ENCODE measurements around the gene MRLN. TPM values are rescaled to one million over a fixed set of nuclear protein-coding genes. Genes with fewer than 3 reads are reported as not detected.

MRLN gene
- total and polyA plus RNA-seq, 4 donors: 0.35 to 0.98 (median 0.75) TPM; not detected in 1

DNA sequence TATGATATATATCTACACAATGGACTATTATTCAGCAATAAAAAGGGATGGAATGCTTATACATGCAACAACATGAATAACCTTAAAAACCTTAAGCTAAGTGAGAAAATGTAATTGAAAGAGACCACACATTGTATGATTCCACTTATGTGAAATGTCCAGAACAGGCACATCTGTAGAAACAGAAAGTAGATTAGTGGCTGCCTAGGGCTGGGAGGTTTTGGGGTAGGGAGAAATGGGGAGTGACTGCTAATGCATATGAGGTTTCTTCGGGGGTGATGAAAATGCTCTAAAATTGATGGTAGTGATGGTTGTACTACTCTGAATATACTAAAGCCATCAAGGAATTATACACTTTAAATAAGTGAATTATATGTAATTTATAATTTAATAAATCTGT lies 58.3 kb downstream of the MRLN start:
- H3K27ac ChIP-seq (ENCODE audit: low read depth in 1 of 2, low read length in 1 of 2): no peak overlapping the region
- TF ChIP-seq, protein P1, sequence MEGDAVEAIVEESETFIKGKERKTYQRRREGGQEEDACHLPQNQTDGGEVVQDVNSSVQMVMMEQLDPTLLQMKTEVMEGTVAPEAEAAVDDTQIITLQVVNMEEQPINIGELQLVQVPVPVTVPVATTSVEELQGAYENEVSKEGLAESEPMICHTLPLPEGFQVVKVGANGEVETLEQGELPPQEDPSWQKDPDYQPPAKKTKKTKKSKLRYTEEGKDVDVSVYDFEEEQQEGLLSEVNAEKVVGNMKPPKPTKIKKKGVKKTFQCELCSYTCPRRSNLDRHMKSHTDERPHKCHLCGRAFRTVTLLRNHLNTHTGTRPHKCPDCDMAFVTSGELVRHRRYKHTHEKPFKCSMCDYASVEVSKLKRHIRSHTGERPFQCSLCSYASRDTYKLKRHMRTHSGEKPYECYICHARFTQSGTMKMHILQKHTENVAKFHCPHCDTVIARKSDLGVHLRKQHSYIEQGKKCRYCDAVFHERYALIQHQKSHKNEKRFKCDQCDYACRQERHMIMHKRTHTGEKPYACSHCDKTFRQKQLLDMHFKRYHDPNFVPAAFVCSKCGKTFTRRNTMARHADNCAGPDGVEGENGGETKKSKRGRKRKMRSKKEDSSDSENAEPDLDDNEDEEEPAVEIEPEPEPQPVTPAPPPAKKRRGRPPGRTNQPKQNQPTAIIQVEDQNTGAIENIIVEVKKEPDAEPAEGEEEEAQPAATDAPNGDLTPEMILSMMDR (IDR thresholded peaks at IDR 0.05; ENCODE audit: control extremely low read depth, extremely low read depth): no peak
- no peaks in the 10 kb centered on the region for H3K27me3 ChIP-seq (ENCODE audit: control insufficient read depth in 3 of 3, insufficient read depth in 3 of 3, low read length in 2 of 3)
- ATAC-seq (ENCODE audit: insufficient read depth, low FRiP score): no peak
- no peaks in the 10 kb centered on the region for H3K9me3 ChIP-seq (ENCODE audit: control insufficient read depth in 4 of 4, insufficient read depth in 3 of 4, low read length in 3 of 4)
- H3K9ac ChIP-seq (ENCODE audit: insufficient read depth in 1 of 2, low read length in 2 of 2): no peak overlapping the region
- no peaks in the 10 kb centered on the region for H3K4me1 ChIP-seq (ENCODE audit: control insufficient read depth in 5 of 5, insufficient read depth in 5 of 5, low read length in 5 of 5)
- no peaks in the 10 kb centered on the region for H3K36me3 ChIP-seq (ENCODE audit: control insufficient read depth in 4 of 4, insufficient read depth in 4 of 4, low read length in 4 of 4)
- WGBS, 2 donors: 93 to 97% methylated on average over 1 of the region's 1 CpG
- no peak overlapping the region for H3K4me3 ChIP-seq
- DNase-seq: no peak

DNA sequence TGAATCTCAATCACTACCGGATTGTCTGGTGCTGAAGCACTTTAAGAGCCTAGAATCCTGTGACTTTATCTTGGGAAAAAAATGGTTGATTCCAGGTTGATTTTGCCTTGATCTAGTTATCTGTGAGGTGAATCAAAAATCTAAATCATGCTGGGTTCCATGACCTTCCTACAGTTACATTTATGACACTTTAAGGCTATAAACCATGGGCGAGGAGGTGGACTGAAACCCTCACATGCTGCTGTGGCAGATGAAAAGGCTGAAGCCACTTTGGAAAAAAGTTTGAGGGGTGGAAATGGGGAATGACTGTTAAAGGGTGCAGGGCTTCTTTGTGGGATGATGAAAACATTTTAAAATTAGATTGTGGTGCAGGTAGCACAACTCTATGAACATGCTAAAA lies 61.1 kb downstream of the MRLN start:
- Histone ChIP-seq H3K9ac (ENCODE audit: insufficient read depth in 1 of 2, low read length in 2 of 2) (no peak overlapping the region), H3K36me3 (ENCODE audit: control insufficient read depth in 4 of 4, insufficient read depth in 4 of 4, low read length in 4 of 4) (peaks cover 0 to 3% (median 0%) of the 10 kb centered on the region in 4 donors), H3K4me3 (no peak overlapping the region), H3K4me1 (ENCODE audit: control insufficient read depth in 5 of 5, insufficient read depth in 5 of 5, low read length in 5 of 5) (no peaks in the 10 kb centered on the region), H3K9me3 (ENCODE audit: control insufficient read depth in 4 of 4, insufficient read depth in 3 of 4, low read length in 3 of 4) (no peaks in the 10 kb centered on the region), H3K27ac (ENCODE audit: low read depth in 1 of 2, low read length in 1 of 2) (no peak overlapping the region), H3K27me3 (ENCODE audit: control insufficient read depth in 3 of 3, insufficient read depth in 3 of 3, low read length in 2 of 3) (no peaks in the 10 kb centered on the region)
- ATAC-seq (ENCODE audit: insufficient read depth, low FRiP score) (no peak), DNase-seq (no peak)
- TF ChIP-seq, protein P1 (IDR thresholded peaks at IDR 0.05; ENCODE audit: control extremely low read depth, extremely low read depth): no peak
- 84 to 89% methylated on average over 2 of the region's 2 CpGs for WGBS, 2 donors

DNA sequence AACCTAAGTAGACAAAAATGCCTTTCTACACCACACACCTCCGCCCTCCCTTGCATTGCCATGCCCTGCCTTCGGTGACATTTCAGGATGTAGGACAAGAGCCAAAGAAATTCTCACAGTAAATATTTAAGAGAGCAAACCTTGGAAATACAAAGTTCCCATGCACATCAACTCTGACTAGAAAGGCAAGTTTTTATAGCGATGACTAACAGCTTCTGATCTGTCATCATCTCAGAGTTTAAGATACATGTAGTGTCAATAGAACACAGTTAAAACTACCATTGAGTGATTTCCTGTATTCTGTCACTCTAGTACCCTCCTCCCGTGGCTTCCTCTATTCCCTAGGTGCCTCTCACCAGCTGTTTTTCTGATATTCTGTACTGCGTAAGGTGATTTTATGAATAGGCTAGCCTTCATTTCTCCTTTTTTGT lies 64.3 kb downstream of the MRLN start:
- Histone ChIP-seq H3K4me3 (no peak overlapping the region), H3K36me3 (ENCODE audit: control insufficient read depth in 4 of 4, insufficient read depth in 4 of 4, low read length in 4 of 4) (peaks cover 0 to 3% (median 0%) of the 10 kb centered on the region in 4 donors), H3K4me1 (ENCODE audit: control insufficient read depth in 5 of 5, insufficient read depth in 5 of 5, low read length in 5 of 5) (peaks cover 0 to 1% (median 0%) of the 10 kb centered on the region in 5 donors), H3K9me3 (ENCODE audit: control insufficient read depth in 4 of 4, insufficient read depth in 3 of 4, low read length in 3 of 4) (no peaks in the 10 kb centered on the region), H3K9ac (ENCODE audit: insufficient read depth in 1 of 2, low read length in 2 of 2) (no peak overlapping the region), H3K27me3 (ENCODE audit: control insufficient read depth in 3 of 3, insufficient read depth in 3 of 3, low read length in 2 of 3) (no peaks in the 10 kb centered on the region), H3K27ac (ENCODE audit: low read depth in 1 of 2, low read length in 1 of 2) (no peak overlapping the region)
- TF ChIP-seq, protein P1 (IDR thresholded peaks at IDR 0.05; ENCODE audit: control extremely low read depth, extremely low read depth): no peak
- 66 to 75% methylated on average over 5 of the region's 5 CpGs for WGBS, 2 donors
- ATAC-seq (ENCODE audit: insufficient read depth, low FRiP score) (no peak), DNase-seq (no peak)

DNA sequence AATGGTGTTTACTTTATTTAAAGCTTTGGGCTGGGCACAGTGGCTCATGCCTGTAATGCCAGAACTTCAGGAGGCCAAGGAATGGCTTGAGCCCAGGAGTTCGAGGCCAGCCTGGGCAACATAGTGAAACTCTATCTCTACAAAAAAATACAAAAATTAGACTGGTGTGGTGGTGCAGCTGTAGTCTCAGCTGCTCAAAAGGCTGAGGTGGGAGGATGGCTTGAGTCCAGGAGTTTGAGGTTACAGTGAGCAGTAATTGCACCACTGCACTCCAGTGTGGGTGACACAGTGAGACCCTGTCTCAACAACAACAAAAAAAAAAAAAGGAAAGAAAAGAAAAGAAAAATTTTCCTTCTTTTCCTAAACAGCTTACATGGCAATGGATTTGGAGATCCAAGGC lies 65.6 kb downstream of the MRLN start:
- Histone ChIP-seq H3K4me3 (no peak overlapping the region), H3K9me3 (ENCODE audit: control insufficient read depth in 4 of 4, insufficient read depth in 3 of 4, low read length in 3 of 4) (no peaks in the 10 kb centered on the region), H3K36me3 (ENCODE audit: control insufficient read depth in 4 of 4, insufficient read depth in 4 of 4, low read length in 4 of 4) (peaks cover 0 to 3% (median 0%) of the 10 kb centered on the region in 4 donors), H3K9ac (ENCODE audit: insufficient read depth in 1 of 2, low read length in 2 of 2) (no peak overlapping the region), H3K27me3 (ENCODE audit: control insufficient read depth in 3 of 3, insufficient read depth in 3 of 3, low read length in 2 of 3) (no peaks in the 10 kb centered on the region), H3K4me1 (ENCODE audit: control insufficient read depth in 5 of 5, insufficient read depth in 5 of 5, low read length in 5 of 5) (peaks cover 0 to 1% (median 0%) of the 10 kb centered on the region in 5 donors), H3K27ac (ENCODE audit: low read depth in 1 of 2, low read length in 1 of 2) (no peak overlapping the region)
- no peak for ATAC-seq (ENCODE audit: insufficient read depth, low FRiP score)
- WGBS, 2 donors: 90 to 92% methylated on average over 1 of the region's 1 CpG
- no peak for DNase-seq
- TF ChIP-seq, protein P1 (IDR thresholded peaks at IDR 0.05; ENCODE audit: control extremely low read depth, extremely low read depth): no peak
